Measurements from ENCODE around the gene NAV1.
"Not testable (repeated sequence)": the region's sequence is repeated elsewhere in the genome, so short reads cannot be mapped to it uniquely, and the experiment has no call there.

Gene NAV1

DNA sequence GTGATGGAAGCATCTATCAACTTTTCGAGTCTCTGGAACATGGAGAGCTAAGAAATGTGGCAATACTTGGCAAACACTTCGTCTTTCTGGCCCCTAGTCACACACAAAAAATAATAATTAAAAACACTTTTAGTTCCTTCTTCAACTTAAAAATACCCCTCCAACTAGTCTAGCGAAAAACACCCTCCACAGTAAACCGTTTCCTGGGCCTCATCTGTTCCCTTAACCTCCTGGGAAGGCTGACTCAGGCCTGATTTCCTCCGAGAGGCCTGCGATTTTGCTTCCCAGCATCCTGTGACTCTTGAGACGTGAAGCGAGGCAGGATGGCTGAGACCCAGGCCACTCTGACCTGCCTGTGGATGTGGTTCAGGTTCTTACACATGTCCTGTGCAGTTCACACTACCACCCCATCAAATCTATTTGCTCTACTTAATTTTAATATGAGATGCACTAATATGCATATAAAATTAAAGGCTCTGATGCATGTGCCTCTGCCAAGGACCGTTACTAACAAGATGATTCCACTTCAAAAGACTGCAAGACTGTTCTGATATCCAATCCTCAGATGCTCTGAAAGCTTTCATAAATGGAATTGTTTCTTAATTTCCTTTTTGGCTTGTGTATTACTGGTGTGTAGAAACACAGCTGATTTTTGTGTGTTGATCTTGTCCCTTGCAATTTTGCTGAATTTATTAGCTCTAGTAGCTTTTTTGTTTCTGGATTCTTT is 3.5 kb downstream of the NAV1 start:
- peak overlapping the region; percentile 57 to 94 (median 88); a peak in 21 of 22 replicates for H3K27ac ChIP-seq
- H4K20me1 ChIP-seq = peaks cover 0 to 37% (median 4%) of the 10 kb centered on the region in 11 experiments; a peak in 9 of 22 replicates
- peaks cover 0 to 4% (median 0%) of the 10 kb centered on the region in 11 experiments; a peak in 3 of 22 replicates for H3K9me3 ChIP-seq (replicated peaks in 1 of 11)
- TF ChIP-seq Cebpa-rat (IDR thresholded peaks at IDR 0.05) = peak in 2 of 11 experiments; percentile 32; a peak in 1 of 22 replicates
- peaks cover 73 to 86% (median 80%) of the 10 kb centered on the region in 10 experiments for H3K4me1 ChIP-seq
- H3K4me3 ChIP-seq = peak overlapping the region; percentile 24 to 94 (median 86); a peak in 18 of 20 replicates
- peaks cover 0 to 37% (median 20%) of the 10 kb centered on the region in 11 experiments; a peak in 14 of 22 replicates for H3K27me3 ChIP-seq
- H3K9ac ChIP-seq = peak overlapping the region; percentile 79 to 93 (median 89); a peak in 21 of 22 replicates
- peaks cover 0 to 29% (median 0%) of the 10 kb centered on the region in 11 experiments; a peak in 2 of 22 replicates for H3K36me3 ChIP-seq
- H3K4me2 ChIP-seq = peak overlapping the region; percentile 88 to 98 (median 95)

DNA sequence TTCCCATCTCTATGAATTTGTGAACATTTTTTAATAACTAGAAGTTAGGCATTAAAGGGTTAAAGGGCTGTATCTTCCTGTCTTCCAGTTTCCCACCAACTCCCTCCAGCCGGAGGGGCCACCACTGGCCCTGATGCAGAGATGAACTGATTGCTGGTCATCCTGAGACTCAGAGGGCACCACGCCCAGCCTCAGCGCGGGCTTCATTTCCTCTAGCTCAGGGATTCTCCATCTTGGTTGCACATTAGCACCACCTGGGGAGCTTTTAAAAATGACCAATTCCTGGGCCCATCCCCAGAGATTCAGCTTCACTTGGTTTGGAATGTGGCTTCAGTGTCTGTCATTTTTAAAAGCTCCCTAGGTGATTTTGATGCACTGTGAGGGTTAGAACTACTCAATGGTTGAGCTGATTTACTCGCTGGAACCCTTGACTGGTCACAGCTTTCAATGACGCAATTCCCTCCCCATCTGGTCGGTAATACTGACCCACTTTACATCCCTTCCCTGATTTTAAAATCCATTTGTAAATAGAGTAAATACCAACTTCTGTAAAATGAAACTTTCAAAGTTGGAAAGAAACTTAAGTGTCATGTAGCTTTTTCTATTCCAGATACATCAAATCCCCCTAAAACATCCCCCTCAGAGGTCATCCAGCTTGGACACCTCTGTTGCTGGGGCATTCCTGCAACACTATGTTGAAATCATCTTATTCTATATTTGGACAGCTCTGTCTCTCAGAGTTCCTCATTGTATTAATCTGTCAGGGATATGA is 5.1 kb downstream of the NAV1 start:
- H3K4me1 ChIP-seq = peaks cover 61 to 89% (median 74%) of the 10 kb centered on the region in 10 experiments
- peak overlapping the region in 10 of 11 experiments; percentile 10 to 94 (median 68); a peak in 17 of 22 replicates for H3K27ac ChIP-seq
- peak in 3 of 11 experiments; percentile 3 to 15 (median 8); a peak in 1 of 22 replicates for TF ChIP-seq Cebpa-rat (IDR thresholded peaks at IDR 0.05)
- H4K20me1 ChIP-seq = peaks cover 0 to 53% (median 4%) of the 10 kb centered on the region in 11 experiments; a peak in 10 of 22 replicates
- H3K4me3 ChIP-seq = peak overlapping the region in 6 of 10 experiments; percentile 0 to 59 (median 38); a peak in 9 of 20 replicates
- H3K9ac ChIP-seq = peak overlapping the region in 6 of 11 experiments; percentile 1 to 44 (median 14); a peak in 6 of 22 replicates
- peaks cover 0 to 4% (median 0%) of the 10 kb centered on the region in 11 experiments; a peak in 3 of 22 replicates for H3K9me3 ChIP-seq (replicated peaks in 1 of 11)
- peaks cover 0 to 21% (median 11%) of the 10 kb centered on the region in 11 experiments; a peak in 13 of 22 replicates for H3K27me3 ChIP-seq
- H3K36me3 ChIP-seq = peaks cover 0 to 38% (median 0%) of the 10 kb centered on the region in 11 experiments; a peak in 3 of 22 replicates
- H3K4me2 ChIP-seq = peak overlapping the region; percentile 39 to 98 (median 94)

DNA sequence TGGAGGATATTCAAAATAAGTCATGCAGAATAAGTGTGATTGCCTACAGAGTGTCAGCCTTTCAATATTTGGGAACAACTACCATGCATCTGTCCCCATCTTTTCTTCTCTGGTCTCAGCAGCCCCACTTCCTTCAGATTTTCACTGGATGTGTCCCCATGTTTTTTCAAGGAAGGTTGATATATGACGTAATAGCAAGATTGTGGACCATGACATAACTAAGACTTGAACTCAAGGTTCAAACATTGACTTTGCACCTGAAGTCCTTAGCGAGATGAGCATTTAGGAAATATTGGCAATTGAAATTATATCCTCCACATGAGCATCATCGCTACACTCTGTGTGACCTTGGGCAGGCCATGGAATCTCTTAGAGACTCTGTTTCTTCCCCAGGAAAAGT is 5.8 kb downstream of the NAV1 start:
- Histone ChIP-seq H3K4me1 (peaks cover 61 to 95% (median 76%) of the 10 kb centered on the region in 10 experiments), H3K4me2 (peak overlapping the region; percentile 63 to 98 (median 94); a peak in 21 of 22 replicates), H3K36me3 (peaks cover 0 to 40% (median 0%) of the 10 kb centered on the region in 11 experiments; a peak in 4 of 22 replicates), H3K27me3 (peaks cover 0 to 14% (median 4%) of the 10 kb centered on the region in 11 experiments; a peak in 13 of 22 replicates), H4K20me1 (peaks cover 0 to 60% (median 4%) of the 10 kb centered on the region in 11 experiments; a peak in 10 of 22 replicates), H3K9ac (no peak overlapping the region), H3K4me3 (peak overlapping the region in 3 of 10 experiments; percentile 36 to 59 (median 40); a peak in 3 of 20 replicates), H3K27ac (peak overlapping the region in 6 of 11 experiments; percentile 43 to 94 (median 68); a peak in 5 of 22 replicates), H3K9me3 (replicated peaks in 1 of 11) (peaks cover 0 to 4% (median 0%) of the 10 kb centered on the region in 11 experiments; a peak in 3 of 22 replicates)
- TF ChIP-seq Cebpa-rat (IDR thresholded peaks at IDR 0.05) = no peak; a peak in 1 of 22 replicates

DNA sequence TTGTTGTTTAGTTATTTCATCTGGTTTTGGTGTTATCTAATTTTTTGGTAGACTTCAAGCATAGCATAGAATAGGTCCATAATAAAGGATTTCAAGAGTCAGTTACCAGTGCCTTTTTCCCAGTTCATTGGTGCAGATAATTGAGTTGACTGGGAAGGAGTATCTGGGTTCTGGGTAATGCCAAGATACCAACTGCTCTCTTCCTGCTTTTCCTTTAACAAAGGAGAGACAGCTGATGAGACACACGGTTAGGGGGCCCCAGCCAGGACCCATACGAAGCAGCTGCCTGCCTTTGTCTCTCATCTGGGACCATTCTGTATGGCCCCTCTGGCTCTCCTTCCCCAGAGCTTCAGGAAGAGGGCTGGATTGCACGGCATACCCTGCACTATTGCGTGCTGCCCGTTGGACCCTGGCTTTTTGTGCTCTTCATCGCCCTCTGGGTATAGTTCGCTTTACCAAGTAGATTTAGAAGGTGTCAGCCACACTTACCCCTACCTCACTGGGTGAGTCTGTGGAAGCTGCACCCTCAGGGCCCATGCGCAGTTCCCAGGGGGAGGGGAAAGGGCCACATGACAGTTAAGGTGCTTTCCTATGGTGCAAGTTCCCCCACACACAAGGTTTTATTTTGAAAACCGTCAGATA is 7.0 kb downstream of the NAV1 start:
- Histone ChIP-seq H3K36me3 (peaks cover 0 to 48% (median 4%) of the 10 kb centered on the region in 11 experiments; a peak in 6 of 22 replicates), H3K27me3 (0 out of 22 replicates have a peak, but pooled peaks cover 0 to 2% (median 0%) of the 10 kb centered on the region in 11 experiments), H3K9me3 (replicated peaks in 1 of 11) (peaks cover 0 to 4% (median 0%) of the 10 kb centered on the region in 11 experiments; a peak in 3 of 22 replicates), H3K4me3 (no peak overlapping the region; a peak in 1 of 20 replicates), H3K27ac (peak overlapping the region in 10 of 11 experiments; percentile 7 to 94 (median 33); a peak in 14 of 22 replicates), H3K9ac (peak overlapping the region in 6 of 11 experiments; percentile 5 to 50 (median 22); a peak in 2 of 22 replicates), H3K4me1 (peaks cover 54 to 100% (median 80%) of the 10 kb centered on the region in 10 experiments), H4K20me1 (peaks cover 0 to 72% (median 4%) of the 10 kb centered on the region in 11 experiments; a peak in 13 of 22 replicates), H3K4me2 (peak overlapping the region; percentile 58 to 98 (median 94))
- no peak for TF ChIP-seq Cebpa-rat (IDR thresholded peaks at IDR 0.05)

DNA sequence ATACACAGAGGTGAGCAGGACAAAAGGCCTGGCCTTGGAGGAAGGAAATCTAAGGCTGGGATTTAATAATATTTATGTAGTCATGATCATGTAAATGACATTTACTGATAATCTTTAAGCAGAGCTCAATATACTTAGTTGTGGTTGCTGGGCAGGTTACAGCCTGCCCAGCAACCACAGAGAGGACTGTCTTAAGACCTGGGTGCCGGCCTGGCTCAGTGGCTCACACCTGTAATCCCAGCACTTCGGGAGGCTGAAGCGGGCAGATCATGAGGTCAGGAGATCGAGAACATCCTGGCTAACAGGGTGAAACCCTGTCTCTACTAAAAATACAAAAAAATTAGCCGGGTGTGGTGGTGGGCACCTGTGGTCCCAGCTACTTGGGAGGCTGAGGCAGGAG is 10.6 kb downstream of the NAV1 start:
- not testable (repeated sequence) for H3K9me3 ChIP-seq (replicated peaks in 1 of 11); H3K9ac ChIP-seq; H3K27ac ChIP-seq; H3K27me3 ChIP-seq; H3K4me3 ChIP-seq
- Histone ChIP-seq H3K4me1 (peaks cover 41 to 100% (median 80%) of the 10 kb centered on the region in 10 experiments), H4K20me1 (peaks cover 0 to 100% (median 21%) of the 10 kb centered on the region in 11 experiments; a peak in 14 of 22 replicates), H3K36me3 (peaks cover 0 to 50% (median 5%) of the 10 kb centered on the region in 11 experiments; a peak in 8 of 22 replicates), H3K4me2 (peak overlapping the region in 2 of 11 experiments; percentile 31 to 35; a peak in 3 of 22 replicates)

DNA sequence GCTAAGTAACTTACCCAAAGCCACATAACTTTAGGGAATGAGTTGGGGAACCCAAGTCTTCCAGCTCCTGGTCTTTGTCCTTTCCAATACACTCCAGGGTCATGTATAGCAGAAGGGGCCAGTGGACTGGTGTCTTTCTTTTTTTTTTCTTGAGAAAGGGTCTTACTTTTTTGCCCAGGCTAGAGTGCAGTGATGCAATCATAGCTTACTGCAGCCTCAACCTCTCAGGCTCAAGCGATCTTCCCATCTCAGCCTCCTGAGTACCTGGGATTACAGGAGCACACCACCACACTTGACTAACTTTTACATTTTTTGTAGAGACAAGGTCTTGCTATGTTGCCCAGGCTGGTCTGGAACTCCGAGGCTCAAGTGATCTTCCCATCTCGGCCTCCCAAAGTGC is 12.2 kb downstream of the NAV1 start:
- peaks cover 0 to 47% (median 6%) of the 10 kb centered on the region in 11 experiments; a peak in 8 of 22 replicates for H3K36me3 ChIP-seq
- peak overlapping the region in 1 of 10 experiments; percentile 10; a peak in 1 of 20 replicates for H3K4me3 ChIP-seq
- peaks cover 41 to 100% (median 80%) of the 10 kb centered on the region in 10 experiments for H3K4me1 ChIP-seq
- peaks cover 0 to 100% (median 37%) of the 10 kb centered on the region in 11 experiments; a peak in 16 of 22 replicates for H4K20me1 ChIP-seq
- no peaks in the 10 kb centered on the region for H3K27me3 ChIP-seq
- H3K27ac ChIP-seq = peak overlapping the region in 6 of 11 experiments; percentile 51 to 81 (median 65); a peak in 14 of 22 replicates
- H3K4me2 ChIP-seq = peak overlapping the region in 9 of 11 experiments; percentile 25 to 89 (median 79); a peak in 17 of 22 replicates
- peak overlapping the region in 4 of 11 experiments; percentile 7 to 56 (median 42); a peak in 6 of 22 replicates for H3K9ac ChIP-seq
- peak in 2 of 11 experiments; percentile 32 to 43; a peak in 2 of 22 replicates for TF ChIP-seq Cebpa-rat (IDR thresholded peaks at IDR 0.05)
- no peaks in the 10 kb centered on the region for H3K9me3 ChIP-seq (replicated peaks in 1 of 11)

Measured in BLaER1 treated with 17β-estradiol and CSF1 and Interleukin-3, amounts not matched to agents 10 nM and 100 nM (cell line).